Right atrium auricular region (tissue), 2 donors: ENCODE data around the gene SORBS2. TPM values are rescaled to one million over a fixed set of nuclear protein-coding genes. Genes with fewer than 3 reads are reported as not detected.
A peak's percentile ranks its signal among the peaks of the same experiment; 100 is the strongest.

ENCODE experiments used
- DNase-seq: peaks from one replicate; pipeline ENCODE4 v3.0.0-alpha.2; 2019; ENCODE audit warnings: low spot score
- H3K27ac ChIP-seq, 2 donors: fragments of 200-600 bp; sonication (generic); 1 replicate in 1 of 2; 2 replicates in 1 of 2; pipeline ENCODE4 v1.5.1; 2016 to 2019
- H3K27me3 ChIP-seq, 2 donors: fragments of 200-600 bp; sonication (generic); one replicate each; pipeline versions ENCODE4 v1.5.1 to v1.6.0; 2017 to 2019
- H3K36me3 ChIP-seq: fragments of 200-600 bp; sonication (generic); one replicate; pipeline ENCODE4 v1.5.1; 2016
- H3K4me1 ChIP-seq, 2 donors: fragments of 200-600 bp; sonication (generic); one replicate each; pipeline versions ENCODE4 v1.5.1 to v1.6.0; 2017 to 2019
- H3K4me3 ChIP-seq, 2 donors: fragments of 200-600 bp; sonication (generic); 1 replicate in 1 of 2; 2 replicates in 1 of 2; pipeline ENCODE4 v1.5.1; 2017 to 2019; ENCODE audit warnings: mild to moderate bottlenecking in 1 of 2, moderate library complexity in 1 of 2
- H3K9me3 ChIP-seq, 2 donors: fragments of 200-600 bp; sonication (generic); one replicate each; pipeline ENCODE4 v1.5.1; 2019
- total RNA-seq, 2 donors: library from RNA; depleted of rRNA; stranded (reverse); fragments of >200 nt; gene quantifications; one replicate each; pipeline ENCODE4 v1.1.0, GENCODE V29; 2016
- TF ChIP-seq, protein P1 (sequence below), 2 donors: fragments of 200-600 bp; sonication (generic); IDR thresholded peaks; one replicate each; pipeline ENCODE4 v1.5.1; 2019; ENCODE audit warnings: antibody characterized with exemption in 2 of 2

SORBS2 gene
- total RNA-seq, 2 donors from 2014 or later = 530 to 741 TPM

DNA sequence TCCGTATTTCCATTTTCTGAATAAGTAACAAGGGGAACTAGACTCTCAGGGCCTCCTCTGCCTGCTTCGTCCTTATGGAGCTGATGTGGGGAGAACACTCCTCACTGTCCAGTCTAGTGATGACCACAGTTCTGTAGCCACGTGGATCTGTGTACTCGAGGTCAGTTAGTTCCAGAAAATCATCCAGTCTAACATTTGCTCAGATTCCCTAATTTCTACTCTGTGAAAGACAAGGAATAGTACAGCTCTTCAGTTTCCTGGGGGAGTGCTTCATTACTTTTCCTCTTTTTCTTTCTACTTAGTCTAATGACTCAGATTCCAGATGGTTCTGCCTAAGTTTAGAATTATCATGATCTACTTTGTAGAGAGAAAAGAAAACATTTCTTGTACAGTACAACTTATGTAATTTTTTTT is 82.6 kb downstream of the SORBS2 start:
- H3K4me1 ChIP-seq = peaks cover 0 to 30% of the 10 kb centered on the region in 2 donors
- H3K27ac ChIP-seq = peak overlapping the region in 1 of 2 donors; percentile 54
- peaks cover 16% of the 10 kb centered on the region for H3K36me3 ChIP-seq
- no peaks in the 10 kb centered on the region for H3K27me3 ChIP-seq
- TF ChIP-seq, protein P1, sequence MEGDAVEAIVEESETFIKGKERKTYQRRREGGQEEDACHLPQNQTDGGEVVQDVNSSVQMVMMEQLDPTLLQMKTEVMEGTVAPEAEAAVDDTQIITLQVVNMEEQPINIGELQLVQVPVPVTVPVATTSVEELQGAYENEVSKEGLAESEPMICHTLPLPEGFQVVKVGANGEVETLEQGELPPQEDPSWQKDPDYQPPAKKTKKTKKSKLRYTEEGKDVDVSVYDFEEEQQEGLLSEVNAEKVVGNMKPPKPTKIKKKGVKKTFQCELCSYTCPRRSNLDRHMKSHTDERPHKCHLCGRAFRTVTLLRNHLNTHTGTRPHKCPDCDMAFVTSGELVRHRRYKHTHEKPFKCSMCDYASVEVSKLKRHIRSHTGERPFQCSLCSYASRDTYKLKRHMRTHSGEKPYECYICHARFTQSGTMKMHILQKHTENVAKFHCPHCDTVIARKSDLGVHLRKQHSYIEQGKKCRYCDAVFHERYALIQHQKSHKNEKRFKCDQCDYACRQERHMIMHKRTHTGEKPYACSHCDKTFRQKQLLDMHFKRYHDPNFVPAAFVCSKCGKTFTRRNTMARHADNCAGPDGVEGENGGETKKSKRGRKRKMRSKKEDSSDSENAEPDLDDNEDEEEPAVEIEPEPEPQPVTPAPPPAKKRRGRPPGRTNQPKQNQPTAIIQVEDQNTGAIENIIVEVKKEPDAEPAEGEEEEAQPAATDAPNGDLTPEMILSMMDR (IDR thresholded peaks at IDR 0.05) = no peak
- no peak overlapping the region for H3K4me3 ChIP-seq
- no peak for DNase-seq
- H3K9me3 ChIP-seq = no peaks in the 10 kb centered on the region

- peaks cover 0 to 34% of the 10 kb centered on the region in 2 donors for H3K4me1 ChIP-seq
- no peak overlapping the region for H3K4me3 ChIP-seq
- no peaks in the 10 kb centered on the region for H3K27me3 ChIP-seq
- TF ChIP-seq, protein P1 (IDR thresholded peaks at IDR 0.05) = no peak
- H3K36me3 ChIP-seq = peaks cover 15% of the 10 kb centered on the region
- H3K9me3 ChIP-seq = no peaks in the 10 kb centered on the region
- peak overlapping the region in 1 of 2 donors; percentile 54 for H3K27ac ChIP-seq
- no peak for DNase-seq
These were observed 83.1 kb downstream of the SORBS2 start for GRCh38 chr4:185728893-185729292.

DNA sequence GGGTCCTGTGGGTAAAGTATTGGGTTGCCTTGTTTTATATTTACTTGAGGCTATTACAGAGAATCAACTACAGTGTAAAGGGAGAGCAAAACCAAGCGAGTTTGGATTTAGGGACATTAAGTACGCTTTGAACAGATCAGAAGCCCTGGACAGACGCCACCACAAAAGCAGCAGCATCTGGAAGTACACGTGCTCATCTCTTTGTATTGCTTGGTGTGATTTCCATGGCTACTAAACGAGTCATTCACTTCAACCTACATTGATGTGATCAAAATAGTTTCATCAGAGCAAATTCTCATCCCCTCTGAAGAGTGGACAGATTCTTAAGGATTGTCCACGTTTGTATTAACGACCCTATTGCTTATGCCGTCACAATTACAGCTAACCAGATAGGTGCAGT is 85.1 kb downstream of the SORBS2 start:
- H3K27ac ChIP-seq = peak overlapping the region; percentile 27 to 54
- H3K9me3 ChIP-seq = no peaks in the 10 kb centered on the region
- no peak for DNase-seq
- H3K27me3 ChIP-seq = no peaks in the 10 kb centered on the region
- H3K36me3 ChIP-seq = no peaks in the 10 kb centered on the region
- H3K4me3 ChIP-seq = no peak overlapping the region
- TF ChIP-seq, protein P1 (IDR thresholded peaks at IDR 0.05) = no peak
- H3K4me1 ChIP-seq = peaks cover 0 to 52% of the 10 kb centered on the region in 2 donors

DNA sequence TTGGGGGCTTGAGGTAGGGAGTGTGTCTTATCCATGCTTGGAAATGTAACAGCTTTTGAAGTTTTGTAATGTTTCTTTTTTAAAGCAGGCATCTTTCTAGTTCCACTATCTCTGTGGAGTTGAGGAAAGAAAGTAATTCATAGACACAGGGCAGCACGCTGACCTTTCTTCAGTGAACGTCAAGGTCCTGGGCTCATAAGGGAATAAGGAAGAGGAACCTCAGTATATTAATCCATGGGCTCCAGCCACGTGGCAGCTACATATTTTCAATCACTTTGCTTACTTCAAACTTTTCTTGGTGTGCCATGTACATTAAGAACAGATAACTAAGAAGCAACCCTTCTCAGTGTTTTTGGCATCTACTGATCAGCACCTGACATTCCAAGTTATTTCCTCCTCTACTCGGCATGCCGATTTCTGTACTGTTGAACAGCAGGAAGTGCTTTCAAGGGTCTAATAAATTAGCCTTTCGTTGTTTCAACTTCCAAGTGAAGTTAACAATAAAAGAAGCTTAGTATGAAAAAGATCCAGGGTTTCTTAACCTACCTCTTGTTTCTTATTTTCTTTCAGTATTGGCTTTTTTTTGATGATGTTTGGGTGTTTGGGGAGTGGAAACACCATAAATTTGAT is 88.2 kb downstream of the SORBS2 start:
- Histone ChIP-seq H3K4me3 (no peak overlapping the region), H3K36me3 (no peaks in the 10 kb centered on the region), H3K27me3 (no peaks in the 10 kb centered on the region), H3K4me1 (peaks cover 0 to 46% of the 10 kb centered on the region in 2 donors), H3K9me3 (no peaks in the 10 kb centered on the region), H3K27ac (peak overlapping the region; percentile 50 to 62)
- TF ChIP-seq, protein P1 (IDR thresholded peaks at IDR 0.05) = no peak
- DNase-seq = no peak

- H3K4me3 ChIP-seq = no peak overlapping the region
- TF ChIP-seq, protein P1 (IDR thresholded peaks at IDR 0.05) = no peak
- no peak for DNase-seq
- H3K9me3 ChIP-seq = no peaks in the 10 kb centered on the region
- H3K27me3 ChIP-seq = no peaks in the 10 kb centered on the region
- no peaks in the 10 kb centered on the region for H3K36me3 ChIP-seq
- peaks cover 0 to 52% of the 10 kb centered on the region in 2 donors for H3K4me1 ChIP-seq
- H3K27ac ChIP-seq = peak overlapping the region; percentile 41 to 62
These were observed 90.0 kb downstream of the SORBS2 start for GRCh38 chr4:185722029-185722316.
